H1 (cell line): Measurements from ENCODE around the gene CSF2RB. TPM values are rescaled to one million over a fixed set of nuclear protein-coding genes. Genes with fewer than 3 reads are reported as not detected.
A peak's percentile ranks its signal among the peaks of the same experiment; 100 is the strongest.

Experiments
- CTCF ChIA-PET: fragments of 300-600 bp; sonication (Branson Sonifier 250); formaldehyde crosslinking; loops from one replicate; lab custom pipeline; 2021; ENCODE audit not compliant: partially characterized antibody; lab: Charles Lee
- POLR2A ChIA-PET: fragments of 300-600 bp; sonication (Branson Sonifier 250); formaldehyde crosslinking; loops from one replicate; lab custom pipeline; 2021; ENCODE audit warnings: inconsistent platforms; ENCODE audit not compliant: partially characterized antibody; lab: Charles Lee
- DNase-seq, 2 experiments: peaks; one replicate each; pipeline versions ENCODE4 v3.0.0 to v3.0.0-alpha.2; 2010 to 2022; ENCODE audit warnings: low spot score in 2 of 2, low read depth in 1 of 2, mixed read lengths in 1 of 2
- FAIRE-seq: peaks from 2 replicates; lab custom pipeline; 2011; peaks lifted over from hg19 to GRCh38; lab: Jason Lieb, UNC
- H2AFZ ChIP-seq: 2 replicates; pipeline ENCODE4 v1.8.1; 2012; ENCODE audit warnings: low read length, inconsistent platforms
- H2AK5ac ChIP-seq: 2 replicates; pipeline ENCODE4 v1.6.1; 2013; ENCODE audit warnings: low read depth, low read length
- H2BK120ac ChIP-seq: replicated peaks from 2 replicates; pipeline ENCODE3; 2013; ENCODE audit warnings: low read depth, low read length, inconsistent platforms
- H2BK12ac ChIP-seq: 2 replicates; pipeline ENCODE4 v1.6.1; 2013; ENCODE audit warnings: low read depth, low read length
- H2BK15ac ChIP-seq: 2 replicates; pipeline ENCODE4 v1.6.1; 2013; ENCODE audit warnings: low read length
- H2BK20ac ChIP-seq: 2 replicates; pipeline ENCODE4 v1.6.1; 2013; ENCODE audit warnings: low read length
- H2BK5ac ChIP-seq: 2 replicates; pipeline ENCODE4 v1.6.1; 2013; ENCODE audit warnings: low read depth, low read length
- H3K14ac ChIP-seq: 2 replicates; pipeline ENCODE4 v1.6.1; 2013; ENCODE audit warnings: inconsistent platforms; ENCODE audit not compliant: insufficient read length
- H3K18ac ChIP-seq: 2 replicates; pipeline ENCODE4 v1.6.1; 2013; ENCODE audit warnings: low read length; ENCODE audit errors: extremely low read depth
- H3K23ac ChIP-seq: 2 replicates; pipeline ENCODE4 v1.6.1; 2013; ENCODE audit warnings: inconsistent platforms; ENCODE audit not compliant: insufficient read length
- H3K23me2 ChIP-seq: 2 replicates; pipeline ENCODE4 v1.6.1; 2013; ENCODE audit warnings: low read depth, low read length
- H3K27ac ChIP-seq: 2 replicates; pipeline ENCODE4 v1.6.1; 2011; ENCODE audit warnings: low read depth, low read length, inconsistent platforms
- H3K27me3 ChIP-seq, 4 experiments: replicated peaks in 1 of 4; 1 replicate in 1 of 4; 2 replicates in 3 of 4; pipeline versions ENCODE4 v1.6.1 to v1.8.1; 2011 to 2013; ENCODE audit warnings: low read length in 3 of 4, mild to moderate bottlenecking in 3 of 4, inconsistent platforms in 2 of 4, mixed read lengths in 2 of 4, moderate library complexity in 1 of 4; ENCODE audit not compliant: control insufficient read depth in 3 of 4, insufficient read depth in 3 of 4; ENCODE audit errors: extremely low read depth in 1 of 4
- H3K36me3 ChIP-seq, 4 experiments: 2 replicates each; pipeline versions ENCODE4 v1.6.1 to v1.8.1; 2011 to 2013; ENCODE audit warnings: mild to moderate bottlenecking in 4 of 4, low read length in 3 of 4, moderate library complexity in 2 of 4, control low read depth in 1 of 4, inconsistent platforms in 1 of 4; ENCODE audit not compliant: insufficient read depth in 4 of 4, control insufficient read depth in 2 of 4
- H3K4ac ChIP-seq: replicated peaks from 2 replicates; pipeline ENCODE3; 2013; ENCODE audit warnings: low read length, low read depth, mixed read lengths, inconsistent platforms; ENCODE audit not compliant: insufficient read length
- H3K4me1 ChIP-seq, 4 experiments: replicated peaks in 1 of 4; 1 replicate in 1 of 4; 2 replicates in 3 of 4; pipeline versions ENCODE4 v1.6.1 to v1.8.1; 2011 to 2013; ENCODE audit warnings: low read length in 3 of 4, inconsistent platforms in 2 of 4, mixed read lengths in 1 of 4; ENCODE audit not compliant: insufficient read depth in 4 of 4, control insufficient read depth in 3 of 4
- H3K4me2 ChIP-seq, 2 experiments: 2 replicates each; pipeline versions ENCODE4 v1.6.1 to v1.8.1; 2011 to 2013; ENCODE audit warnings: low read depth in 2 of 2, low read length in 2 of 2, control low read depth in 1 of 2, inconsistent platforms in 1 of 2, mild to moderate bottlenecking in 1 of 2; ENCODE audit not compliant: insufficient read depth in 1 of 2
- H3K4me3 ChIP-seq, 4 experiments: fragments of 200-600, 300-600 bp in 1 of 4; sonication (generic), shearing (Covaris generic), sonication (Bioruptor Twin) in 1 of 4; 2 replicates each; pipeline versions ENCODE4 v1.5.1 to v1.8.1; 2011 to 2016; ENCODE audit warnings: low read length in 4 of 4, low read depth in 3 of 4, control low read depth in 2 of 4, inconsistent platforms in 2 of 4, mild to moderate bottlenecking in 2 of 4, mixed read lengths in 1 of 4, moderate library complexity in 1 of 4; ENCODE audit not compliant: insufficient read depth in 2 of 4; ENCODE audit errors: extremely low read depth in 1 of 4
- H3K56ac ChIP-seq: replicated peaks from 2 replicates; pipeline ENCODE3; 2013; ENCODE audit warnings: low read depth, mild to moderate bottlenecking, mixed read lengths, low read length, inconsistent platforms; ENCODE audit not compliant: insufficient read length
- H3K79me1 ChIP-seq: 2 replicates; pipeline ENCODE4 v1.6.1; 2013; ENCODE audit warnings: low read depth, low read length, control low read depth
- H3K79me2 ChIP-seq, 2 experiments: 2 replicates each; pipeline versions ENCODE4 v1.6.1 to v1.8.1; 2012 to 2013; ENCODE audit warnings: low read length in 2 of 2, mild to moderate bottlenecking in 2 of 2, inconsistent platforms in 1 of 2; ENCODE audit not compliant: insufficient read depth in 2 of 2, control insufficient read depth in 1 of 2
- H3K9ac ChIP-seq, 4 experiments: replicated peaks in 1 of 4; 1 replicate in 1 of 4; 2 replicates in 3 of 4; pipeline versions ENCODE4 v1.6.1 to v1.8.1; 2011 to 2013; ENCODE audit warnings: low read depth in 3 of 4, low read length in 3 of 4, control low read depth in 2 of 4, mild to moderate bottlenecking in 2 of 4, moderate library complexity in 2 of 4, inconsistent platforms in 1 of 4; ENCODE audit errors: extremely low read depth in 1 of 4
- H3K9me3 ChIP-seq, 2 experiments: 2 replicates each; pipeline versions ENCODE4 v1.6.1 to v1.8.1; 2012 to 2013; ENCODE audit warnings: mild to moderate bottlenecking in 2 of 2, moderate library complexity in 2 of 2, control low read depth in 1 of 2, inconsistent platforms in 1 of 2, low read depth in 1 of 2, low read length in 1 of 2, mixed read lengths in 1 of 2; ENCODE audit not compliant: insufficient read depth in 2 of 2
- H4K20me1 ChIP-seq, 2 experiments: replicated peaks in 1 of 2; 2 replicates each; pipeline versions ENCODE3 to v1.8.1; 2011 to 2013; ENCODE audit warnings: inconsistent platforms in 2 of 2, low read length in 2 of 2, mild to moderate bottlenecking in 1 of 2; ENCODE audit not compliant: insufficient read depth in 2 of 2, control insufficient read depth in 1 of 2
- H4K5ac ChIP-seq: 2 replicates; pipeline ENCODE4 v1.6.1; 2013; ENCODE audit warnings: low read length, low read depth, mixed read lengths, inconsistent platforms; ENCODE audit not compliant: insufficient read length
- H4K8ac ChIP-seq: 2 replicates; pipeline ENCODE4 v1.8.0; 2013; ENCODE audit warnings: mild to moderate bottlenecking, moderate library complexity, low read length, inconsistent platforms; ENCODE audit not compliant: insufficient read depth; ENCODE audit errors: extremely low read depth
- H4K91ac ChIP-seq: replicated peaks from 2 replicates; pipeline ENCODE3; 2013; ENCODE audit warnings: low read length, mixed read lengths, inconsistent platforms; ENCODE audit not compliant: insufficient read length
- BACH1 ChIP-seq: IDR thresholded peaks from 2 replicates; pipeline ENCODE4 v1.6.1; 2012; ENCODE audit warnings: low read length, improper control_type of control experiment
- BCL11A ChIP-seq, 2 experiments: IDR thresholded peaks; one replicate each; pipeline ENCODE4 v1.6.1; 2011; ENCODE audit warnings: low read depth in 2 of 2, low read length in 2 of 2, mild to moderate bottlenecking in 2 of 2
- CBX5 ChIP-seq: fragments of 300-800, 300-1000 bp; sonication (generic); IDR thresholded peaks from 2 replicates; pipeline ENCODE4 v1.7.1; 2016; ENCODE audit warnings: antibody characterized with exemption, low read length, low read depth
- CEBPB ChIP-seq: IDR thresholded peaks from 2 replicates; pipeline ENCODE4 v1.6.1; 2012; ENCODE audit warnings: low read depth, low read length
- CTBP2 ChIP-seq: IDR thresholded peaks from 2 replicates; pipeline ENCODE4 v1.7.0; 2011; ENCODE audit warnings: borderline replicate concordance, mild to moderate bottlenecking, moderate library complexity, mixed read lengths, low read length; ENCODE audit not compliant: insufficient read depth, insufficient read length
- NANOG ChIP-seq: IDR thresholded peaks from 2 replicates; pipeline ENCODE4 v1.6.1; 2011; ENCODE audit warnings: low read length, low read depth, mild to moderate bottlenecking, inconsistent platforms; ENCODE audit not compliant: insufficient read depth, poor library complexity, severe bottlenecking
- NRF1 ChIP-seq: IDR thresholded peaks from 2 replicates; pipeline ENCODE4 v1.6.1; 2011; ENCODE audit warnings: mild to moderate bottlenecking, low read depth, low read length, improper control_type of control experiment
- POU5F1 ChIP-seq: IDR thresholded peaks from 2 replicates; pipeline ENCODE4 v1.6.1; 2011; ENCODE audit warnings: low read depth, mild to moderate bottlenecking, low read length, moderate library complexity
- SAP30 ChIP-seq: fragments of 300-600 bp; sonication (generic); IDR thresholded peaks from 2 replicates; pipeline ENCODE4 v1.7.1; 2012; ENCODE audit warnings: low read length, moderate library complexity, mild to moderate bottlenecking, inconsistent platforms; ENCODE audit not compliant: insufficient read depth, insufficient replicate concordance
- SIRT6 ChIP-seq: IDR thresholded peaks from one replicate; pipeline ENCODE4 v1.7.1; 2012; ENCODE audit warnings: low read length, inconsistent platforms
- SIX5 ChIP-seq: IDR thresholded peaks from 2 replicates; pipeline ENCODE4 v1.6.1; 2011; ENCODE audit warnings: mild to moderate bottlenecking, low read depth, low read length
- WGBS, 2 experiments: shearing (Covaris generic) in 1 of 2; methylation state at CpG; one replicate each; pipeline versions ENCODE4 v1.1.6 to v1.1.7; 2013 to 2015; ENCODE audit warnings: low lambda C conversion rate in 2 of 2, mixed read lengths in 2 of 2, inconsistent platforms in 1 of 2, low coverage in 1 of 2, missing lambda C conversion rate in 1 of 2; ENCODE audit not compliant: insufficient replicate concordance in 2 of 2, insufficient coverage in 1 of 2, insufficient read length in 1 of 2; ENCODE audit errors: extremely low coverage in 1 of 2, missing lambda C conversion rate in 1 of 2; 5-methylcytosine and 5-hydroxymethylcytosine counted together
- polyA plus RNA-seq, 7 experiments: library from polyadenylated mRNA; depleted of rRNA in 3 of 7; stranded (reverse) in 5 of 7; unstranded in 2 of 7; fragments of >200 nt in 5 of 7; fragments of 200-250 nt in 2 of 7; gene quantifications; 1 replicate in 5 of 7; 2 replicates in 1 of 7; 4 replicates in 1 of 7; pipeline versions ENCODE4 v1.2.1 to v1.2.3, GENCODE V29; 2011 to 2013; ENCODE audit warnings: missing spikeins in 2 of 7, mixed read lengths in 2 of 7
- total RNA-seq: library from RNA; stranded (reverse); fragmentation: NEBNext Ultra II Directional; extraction: Animal tissue kit (Norgen Biotek cat#: 25700); gene quantifications from 2 replicates; pipeline ENCODE4 v1.2.1, GENCODE V29; 2021

The CSF2RB gene
- total and polyA plus RNA-seq, 2 of the 8 experiments (the other 6 are each of a cell fraction or from before 2014, with no cell fraction given) = not detected

DNA sequence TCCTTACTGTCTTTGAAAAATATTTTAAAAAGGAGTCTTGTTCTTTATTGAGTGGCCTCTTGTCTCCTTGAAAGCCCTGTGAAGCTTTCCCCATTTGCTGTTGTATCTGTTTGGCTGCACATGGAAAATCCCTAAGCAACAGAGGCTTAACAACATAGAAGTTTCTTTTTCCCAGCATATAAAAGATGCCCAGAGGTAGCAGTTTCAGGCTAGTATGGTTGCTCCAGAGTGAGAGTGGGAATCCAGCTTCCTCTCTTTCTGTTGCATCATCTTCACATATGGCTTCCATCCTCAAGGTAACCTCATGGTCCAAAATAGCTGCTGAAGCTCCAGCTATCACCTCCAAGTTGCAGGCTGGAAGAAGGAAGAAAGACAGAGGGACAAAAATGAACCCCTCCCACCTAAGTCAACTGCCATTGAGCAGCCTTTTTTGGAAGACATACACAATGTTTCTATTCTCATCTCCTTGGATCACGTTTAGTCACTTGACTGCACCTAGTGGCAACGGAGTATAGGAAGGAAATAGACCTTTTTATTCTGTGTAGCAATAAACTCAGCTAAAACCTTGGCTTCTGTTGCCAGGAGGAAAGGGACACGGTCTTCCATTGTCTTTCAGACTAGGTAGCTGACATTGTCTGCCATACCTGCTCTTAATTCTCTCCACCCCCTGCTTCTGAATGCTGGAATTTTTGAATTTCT, 5.3 kb downstream of the CSF2RB start:
- no peak overlapping the region for H2BK120ac ChIP-seq
- WGBS, 2 experiments = 82% methylated on average over 3 of the region's 3 CpGs; no CpG with 5 or more reads in 1 of the 2 experiments
- H3K4ac ChIP-seq = no peak overlapping the region
- no peak overlapping the region for H3K9ac ChIP-seq
- ChIA-PET CTCF (interaction anchor here (0.7 to 1.7 kb wide), 9 partner anchors 11 to 357 kb away, joined by 3 to 5 read pairs (median 3); no protein-coding TSS in a partner anchor), POLR2A (interaction anchor here (0.6 to 1.5 kb wide), 2 partner anchors 11 to 99 kb away, joined by 3 to 4 read pairs; no protein-coding TSS in a partner anchor)
- H3K23me2 ChIP-seq = peaks cover 5% of the 10 kb centered on the region
- H3K27me3 ChIP-seq = peaks cover 2 to 9% (median 5%) of the 10 kb centered on the region in 4 experiments; a peak in 5 of 7 replicates
- FAIRE-seq (no peak), DNase-seq (no peak)
- no peak overlapping the region for H2BK12ac ChIP-seq
- H3K79me1 ChIP-seq = no peaks in the 10 kb centered on the region
- no peaks in the 10 kb centered on the region for H3K79me2 ChIP-seq
- H4K5ac ChIP-seq = no peak overlapping the region
- no peak overlapping the region for H4K91ac ChIP-seq
- no peak overlapping the region for H2AK5ac ChIP-seq
- H3K27ac ChIP-seq = no peak overlapping the region
- no peak overlapping the region for H3K4me3 ChIP-seq
- no peak overlapping the region for H4K8ac ChIP-seq
- H3K4me1 ChIP-seq = peaks cover 0 to 9% (median 3%) of the 10 kb centered on the region in 4 experiments; a peak in 4 of 7 replicates
- H3K9me3 ChIP-seq = no peaks in the 10 kb centered on the region; a peak in 1 of 4 replicates
- H3K18ac ChIP-seq = no peak overlapping the region
- H2AFZ ChIP-seq = no peak overlapping the region
- H4K20me1 ChIP-seq = peaks cover 0 to 5% of the 10 kb centered on the region in 2 experiments
- no peak overlapping the region for H3K4me2 ChIP-seq
- H3K36me3 ChIP-seq = no peaks in the 10 kb centered on the region
- no peak overlapping the region for H3K56ac ChIP-seq
- H2BK5ac ChIP-seq = no peak overlapping the region
- H2BK20ac ChIP-seq = no peak overlapping the region
- H3K14ac ChIP-seq = no peak overlapping the region
- H2BK15ac ChIP-seq = no peak overlapping the region
- H3K23ac ChIP-seq = no peak overlapping the region
- TF ChIP-seq SIX5 (no peak), BCL11A (IDR thresholded peaks at IDR 0.05; ENCODE audit: low read depth in 2 of 2, low read length in 2 of 2) (no peak), NRF1 (no peak), CTBP2 (no peak), POU5F1 (no peak), BACH1 (no peak), CBX5 (no peak), NANOG (no peak), SAP30 (no peak), CEBPB (peak; percentile 27; the same call in 1 of the 2 replicates), SIRT6 (no peak)
